BE2C (cell line): Measurements from ENCODE around the gene SPHK2.
A peak's percentile ranks its signal among the peaks of the same experiment; 100 is the strongest.
"Not testable (repeated sequence)": the region's sequence is repeated elsewhere in the genome, so short reads cannot be mapped to it uniquely, and the experiment has no call there.

Experiments used
- DNase-seq: peaks from one replicate; pipeline ENCODE4 v3.0.0-alpha.2; 2020
- H3K27me3 ChIP-seq: fragments of 250-450 bp; sonication (Bioruptor Pico); 2 replicates; pipeline ENCODE4 v1.5.1; 2020; ENCODE audit warnings: mild to moderate bottlenecking
- H3K36me3 ChIP-seq: fragments of 250-450 bp; sonication (Bioruptor Pico); 2 replicates; pipeline ENCODE4 v1.5.1; 2020; ENCODE audit warnings: mild to moderate bottlenecking
- H3K4me1 ChIP-seq: fragments of 250-450 bp; sonication (Bioruptor Pico); 2 replicates; pipeline ENCODE4 v1.5.1; 2020
- H3K4me3 ChIP-seq: 2 replicates; pipeline ENCODE4 v1.5.1; 2011; ENCODE audit warnings: low read depth, low read length
- H3K9me3 ChIP-seq: fragments of 250-450 bp; sonication (Bioruptor Pico); 2 replicates; pipeline ENCODE4 v1.5.1; 2020
- CTCF ChIP-seq: IDR thresholded peaks from 2 replicates; pipeline ENCODE4 v1.5.1; 2012; ENCODE audit warnings: mild to moderate bottlenecking, low read depth, low read length

SPHK2 gene

GRCh38 chr19:48631225-48631624 is 11.9 kb downstream of the SPHK2 start:
- DNase-seq = no peak
- peaks cover 21% of the 10 kb centered on the region for H3K4me1 ChIP-seq
- no peaks in the 10 kb centered on the region for H3K27me3 ChIP-seq
- H3K4me3 ChIP-seq = peak overlapping the region; percentile 59
- H3K9me3 ChIP-seq = no peaks in the 10 kb centered on the region
- H3K36me3 ChIP-seq = no peaks in the 10 kb centered on the region
- TF ChIP-seq CTCF = no peak

- DNase-seq, H3K36me3 ChIP-seq, H3K9me3 ChIP-seq, H3K4me3 ChIP-seq, H3K27me3 ChIP-seq: not testable (repeated sequence)
- H3K4me1 ChIP-seq = peaks cover 21% of the 10 kb centered on the region
These were observed 13.0 kb downstream of the SPHK2 start for GRCh38 chr19:48632286-48632685.

- H3K36me3 ChIP-seq = no peaks in the 10 kb centered on the region
- H3K27me3 ChIP-seq = no peaks in the 10 kb centered on the region
- H3K4me3 ChIP-seq = no peak overlapping the region
- DNase-seq = no peak
- TF ChIP-seq CTCF = no peak
- H3K4me1 ChIP-seq = peaks cover 21% of the 10 kb centered on the region
- no peaks in the 10 kb centered on the region for H3K9me3 ChIP-seq
These were observed 13.4 kb downstream of the SPHK2 start for GRCh38 chr19:48632692-48633147.

- H3K4me3 ChIP-seq = peak overlapping the region; percentile 45; the same call in 1 of the 2 replicates
- no peaks in the 10 kb centered on the region for H3K27me3 ChIP-seq
- TF ChIP-seq CTCF = no peak
- no peaks in the 10 kb centered on the region for H3K36me3 ChIP-seq
- peaks cover 23% of the 10 kb centered on the region for H3K4me1 ChIP-seq
- DNase-seq = no peak
- no peaks in the 10 kb centered on the region for H3K9me3 ChIP-seq
These were observed 14.1 kb downstream of the SPHK2 start for GRCh38 chr19:48633148-48634035.

- Histone ChIP-seq H3K9me3 (no peaks in the 10 kb centered on the region), H3K4me1 (peaks cover 27% of the 10 kb centered on the region), H3K4me3 (peak overlapping the region; percentile 45), H3K36me3 (no peaks in the 10 kb centered on the region), H3K27me3 (no peaks in the 10 kb centered on the region)
- TF ChIP-seq CTCF = no peak
- DNase-seq = no peak
These were observed 14.7 kb downstream of the SPHK2 start for GRCh38 chr19:48634036-48634342.

GRCh38 chr19:48634424-48635262 is 15.3 kb downstream of the SPHK2 start:
- H3K36me3 ChIP-seq = no peaks in the 10 kb centered on the region
- DNase-seq = peak; percentile 96
- TF ChIP-seq CTCF = no peak
- no peaks in the 10 kb centered on the region for H3K27me3 ChIP-seq
- peak overlapping the region; percentile 45 for H3K4me3 ChIP-seq
- H3K9me3 ChIP-seq = no peaks in the 10 kb centered on the region
- peaks cover 27% of the 10 kb centered on the region for H3K4me1 ChIP-seq
